Liver (tissue), 9 donors: ENCODE data around the gene TMEM50B. TPM values are rescaled to one million over a fixed set of nuclear protein-coding genes. Genes with fewer than 3 reads are reported as not detected.

Experiments used
- DNase-seq: peaks from one replicate; pipeline ENCODE4 v3.0.0-alpha.2; 2017; ENCODE audit warnings: low spot score
- H3K27ac ChIP-seq, 2 donors: one replicate each; pipeline ENCODE4 v1.7.0; 2013; ENCODE audit warnings: inconsistent platforms in 2 of 2, low read length in 2 of 2, control low read depth in 1 of 2, low read depth in 1 of 2, mild to moderate bottlenecking in 1 of 2
- H3K27me3 ChIP-seq, 4 donors: one replicate each; pipeline versions ENCODE4 v1.6.1 to v1.7.0; 2013; ENCODE audit warnings: low read length in 3 of 4, inconsistent platforms in 1 of 4, mild to moderate bottlenecking in 1 of 4, moderate library complexity in 1 of 4; ENCODE audit not compliant: control insufficient read depth in 4 of 4, insufficient read depth in 4 of 4
- H3K36me3 ChIP-seq, 4 donors: one replicate each; pipeline versions ENCODE4 v1.6.1 to v1.7.0; 2013; ENCODE audit warnings: low read length in 3 of 4, mild to moderate bottlenecking in 3 of 4, low read depth in 1 of 4, moderate library complexity in 1 of 4; ENCODE audit not compliant: control insufficient read depth in 4 of 4, insufficient read depth in 3 of 4
- H3K4me1 ChIP-seq, 4 donors: one replicate each; pipeline versions ENCODE4 v1.6.1 to v1.7.0; 2013; ENCODE audit warnings: low read length in 3 of 4, mild to moderate bottlenecking in 3 of 4, moderate library complexity in 1 of 4; ENCODE audit not compliant: control insufficient read depth in 4 of 4, insufficient read depth in 4 of 4
- H3K4me3 ChIP-seq, 3 donors: one replicate each; pipeline versions ENCODE4 v1.6.1 to v1.7.0; 2013; ENCODE audit warnings: low read length in 3 of 3, control low read depth in 1 of 3, low read depth in 1 of 3, mild to moderate bottlenecking in 1 of 3
- H3K9ac ChIP-seq, 2 donors: one replicate each; pipeline ENCODE4 v1.7.0; 2013; ENCODE audit warnings: low read length in 2 of 2, mild to moderate bottlenecking in 2 of 2, moderate library complexity in 2 of 2, control low read depth in 1 of 2, low read depth in 1 of 2
- H3K9me3 ChIP-seq, 4 donors: one replicate each; pipeline versions ENCODE4 v1.6.1 to v1.7.0; 2013; ENCODE audit warnings: low read length in 3 of 4; ENCODE audit not compliant: control insufficient read depth in 4 of 4
- FOXA2 ChIP-seq: IDR thresholded peaks from 2 replicates; pipeline ENCODE4 v1.6.1; 2016; ENCODE audit warnings: antibody characterized with exemption
- GABPA ChIP-seq, 2 donors: IDR thresholded peaks in 1 of 2; conservative IDR thresholded peaks in 1 of 2; 2 replicates each; pipeline ENCODE4 v1.6.1; 2016; ENCODE audit warnings: antibody characterized with exemption in 2 of 2, mild to moderate bottlenecking in 1 of 2, moderate library complexity in 1 of 2
- HNF4A ChIP-seq, 2 donors: conservative IDR thresholded peaks; 2 replicates each; pipeline ENCODE4 v1.6.1; 2016; ENCODE audit warnings: antibody characterized with exemption in 2 of 2, mild to moderate bottlenecking in 2 of 2
- HNF4G ChIP-seq: IDR thresholded peaks from 2 replicates; pipeline ENCODE4 v1.6.1; 2016; ENCODE audit warnings: antibody characterized with exemption
- RAD21 ChIP-seq, 2 donors: IDR thresholded peaks; 2 replicates each; pipeline ENCODE4 v1.6.1; 2016; ENCODE audit warnings: antibody characterized with exemption in 2 of 2, mild to moderate bottlenecking in 2 of 2
- YY1 ChIP-seq: IDR thresholded peaks from 2 replicates; pipeline ENCODE4 v1.6.1; 2016; ENCODE audit warnings: antibody characterized with exemption, mild to moderate bottlenecking
- WGBS: extraction: QIAGEN DNeasy Blood & Tissue Kit; methylation state at CpG from one replicate; pipeline ENCODE4 v1.1.7; 2013; 5-methylcytosine and 5-hydroxymethylcytosine counted together
- polyA plus RNA-seq, 2 donors: library from polyadenylated mRNA; stranded (reverse) in 1 of 2; unstranded in 1 of 2; fragments of 200-250 nt in 1 of 2; fragments of >200 nt in 1 of 2; fragmentation: Nextera tagmentation in 1 of 2; extraction: Ambion mirVana in 1 of 2; gene quantifications; one replicate each; pipeline versions ENCODE4 v1.2.1 to v1.2.3, GENCODE V29; 2013 to 2015
- total RNA-seq, 2 donors: library from RNA; depleted of rRNA; stranded (reverse); fragments of >200 nt; gene quantifications; one replicate each; pipeline ENCODE4 v1.2.3, GENCODE V29; 2014
- TF ChIP-seq, protein P1 (sequence below): fragments of 150-350 bp; IDR thresholded peaks from 2 replicates; pipeline ENCODE4 v1.5.1; 2017; ENCODE audit warnings: improper control_type of control experiment, low read depth, low read length; ENCODE audit not compliant: missing input control
- TF ChIP-seq, protein P2 (sequence below): IDR thresholded peaks from 2 replicates; pipeline ENCODE4 v1.6.1; 2016; ENCODE audit warnings: antibody characterized with exemption
- TF ChIP-seq, protein P3 (sequence below): IDR thresholded peaks from 2 replicates; pipeline ENCODE4 v1.6.1; 2016; ENCODE audit warnings: antibody characterized with exemption, mild to moderate bottlenecking
- donor health status: healthy.
- donor health status: healthy.
- donor health status: healthy.
- donor health status: healthy.
- donor health status: healthy.

The TMEM50B gene
- total and polyA plus RNA-seq, 4 donors, result 11.8 to 31.8 (median 29.9) TPM

DNA sequence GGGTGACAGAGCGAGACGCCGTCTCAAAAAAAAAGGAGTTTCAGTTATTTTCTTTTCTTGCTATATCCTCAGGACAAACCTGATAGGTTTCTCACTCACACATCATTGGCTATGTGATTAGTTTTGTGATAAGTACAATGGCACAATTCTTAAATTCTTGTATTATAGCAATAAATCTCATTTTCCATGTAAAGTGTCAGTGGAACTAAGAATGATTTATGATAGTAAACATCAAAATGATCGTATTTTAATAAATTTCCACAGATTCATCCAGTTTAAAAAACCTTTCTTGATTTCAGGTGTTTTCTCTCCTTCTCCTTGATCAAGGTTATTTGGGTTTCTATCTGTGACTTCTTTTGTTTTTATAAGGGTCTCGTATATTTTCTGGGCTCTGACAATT is 8.2 kb upstream of the TMEM50B start:
- no peak for DNase-seq
- Histone ChIP-seq H3K36me3 (no peaks in the 10 kb centered on the region), H3K27me3 (no peaks in the 10 kb centered on the region), H3K9ac (no peak overlapping the region), H3K4me3 (no peak overlapping the region), H3K9me3 (no peaks in the 10 kb centered on the region), H3K27ac (no peak overlapping the region), H3K4me1 (peaks cover 0 to 11% (median 7%) of the 10 kb centered on the region in 4 donors)
- 96% methylated on average over 5 of the region's 5 CpGs for WGBS
- no peak for TF ChIP-seq YY1
- TF ChIP-seq HNF4A (conservative IDR thresholded peaks at IDR 0.05), result no peak
- no peak for TF ChIP-seq HNF4G
- TF ChIP-seq RAD21 (IDR thresholded peaks at IDR 0.05), result no peak
- TF ChIP-seq FOXA2, result no peak
- TF ChIP-seq, protein P1, sequence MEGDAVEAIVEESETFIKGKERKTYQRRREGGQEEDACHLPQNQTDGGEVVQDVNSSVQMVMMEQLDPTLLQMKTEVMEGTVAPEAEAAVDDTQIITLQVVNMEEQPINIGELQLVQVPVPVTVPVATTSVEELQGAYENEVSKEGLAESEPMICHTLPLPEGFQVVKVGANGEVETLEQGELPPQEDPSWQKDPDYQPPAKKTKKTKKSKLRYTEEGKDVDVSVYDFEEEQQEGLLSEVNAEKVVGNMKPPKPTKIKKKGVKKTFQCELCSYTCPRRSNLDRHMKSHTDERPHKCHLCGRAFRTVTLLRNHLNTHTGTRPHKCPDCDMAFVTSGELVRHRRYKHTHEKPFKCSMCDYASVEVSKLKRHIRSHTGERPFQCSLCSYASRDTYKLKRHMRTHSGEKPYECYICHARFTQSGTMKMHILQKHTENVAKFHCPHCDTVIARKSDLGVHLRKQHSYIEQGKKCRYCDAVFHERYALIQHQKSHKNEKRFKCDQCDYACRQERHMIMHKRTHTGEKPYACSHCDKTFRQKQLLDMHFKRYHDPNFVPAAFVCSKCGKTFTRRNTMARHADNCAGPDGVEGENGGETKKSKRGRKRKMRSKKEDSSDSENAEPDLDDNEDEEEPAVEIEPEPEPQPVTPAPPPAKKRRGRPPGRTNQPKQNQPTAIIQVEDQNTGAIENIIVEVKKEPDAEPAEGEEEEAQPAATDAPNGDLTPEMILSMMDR, result no peak
- TF ChIP-seq, protein P2, sequence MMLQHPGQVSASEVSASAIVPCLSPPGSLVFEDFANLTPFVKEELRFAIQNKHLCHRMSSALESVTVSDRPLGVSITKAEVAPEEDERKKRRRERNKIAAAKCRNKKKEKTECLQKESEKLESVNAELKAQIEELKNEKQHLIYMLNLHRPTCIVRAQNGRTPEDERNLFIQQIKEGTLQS, result no peak
- TF ChIP-seq, protein P3, sequence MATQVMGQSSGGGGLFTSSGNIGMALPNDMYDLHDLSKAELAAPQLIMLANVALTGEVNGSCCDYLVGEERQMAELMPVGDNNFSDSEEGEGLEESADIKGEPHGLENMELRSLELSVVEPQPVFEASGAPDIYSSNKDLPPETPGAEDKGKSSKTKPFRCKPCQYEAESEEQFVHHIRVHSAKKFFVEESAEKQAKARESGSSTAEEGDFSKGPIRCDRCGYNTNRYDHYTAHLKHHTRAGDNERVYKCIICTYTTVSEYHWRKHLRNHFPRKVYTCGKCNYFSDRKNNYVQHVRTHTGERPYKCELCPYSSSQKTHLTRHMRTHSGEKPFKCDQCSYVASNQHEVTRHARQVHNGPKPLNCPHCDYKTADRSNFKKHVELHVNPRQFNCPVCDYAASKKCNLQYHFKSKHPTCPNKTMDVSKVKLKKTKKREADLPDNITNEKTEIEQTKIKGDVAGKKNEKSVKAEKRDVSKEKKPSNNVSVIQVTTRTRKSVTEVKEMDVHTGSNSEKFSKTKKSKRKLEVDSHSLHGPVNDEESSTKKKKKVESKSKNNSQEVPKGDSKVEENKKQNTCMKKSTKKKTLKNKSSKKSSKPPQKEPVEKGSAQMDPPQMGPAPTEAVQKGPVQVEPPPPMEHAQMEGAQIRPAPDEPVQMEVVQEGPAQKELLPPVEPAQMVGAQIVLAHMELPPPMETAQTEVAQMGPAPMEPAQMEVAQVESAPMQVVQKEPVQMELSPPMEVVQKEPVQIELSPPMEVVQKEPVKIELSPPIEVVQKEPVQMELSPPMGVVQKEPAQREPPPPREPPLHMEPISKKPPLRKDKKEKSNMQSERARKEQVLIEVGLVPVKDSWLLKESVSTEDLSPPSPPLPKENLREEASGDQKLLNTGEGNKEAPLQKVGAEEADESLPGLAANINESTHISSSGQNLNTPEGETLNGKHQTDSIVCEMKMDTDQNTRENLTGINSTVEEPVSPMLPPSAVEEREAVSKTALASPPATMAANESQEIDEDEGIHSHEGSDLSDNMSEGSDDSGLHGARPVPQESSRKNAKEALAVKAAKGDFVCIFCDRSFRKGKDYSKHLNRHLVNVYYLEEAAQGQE, result no peak

DNA sequence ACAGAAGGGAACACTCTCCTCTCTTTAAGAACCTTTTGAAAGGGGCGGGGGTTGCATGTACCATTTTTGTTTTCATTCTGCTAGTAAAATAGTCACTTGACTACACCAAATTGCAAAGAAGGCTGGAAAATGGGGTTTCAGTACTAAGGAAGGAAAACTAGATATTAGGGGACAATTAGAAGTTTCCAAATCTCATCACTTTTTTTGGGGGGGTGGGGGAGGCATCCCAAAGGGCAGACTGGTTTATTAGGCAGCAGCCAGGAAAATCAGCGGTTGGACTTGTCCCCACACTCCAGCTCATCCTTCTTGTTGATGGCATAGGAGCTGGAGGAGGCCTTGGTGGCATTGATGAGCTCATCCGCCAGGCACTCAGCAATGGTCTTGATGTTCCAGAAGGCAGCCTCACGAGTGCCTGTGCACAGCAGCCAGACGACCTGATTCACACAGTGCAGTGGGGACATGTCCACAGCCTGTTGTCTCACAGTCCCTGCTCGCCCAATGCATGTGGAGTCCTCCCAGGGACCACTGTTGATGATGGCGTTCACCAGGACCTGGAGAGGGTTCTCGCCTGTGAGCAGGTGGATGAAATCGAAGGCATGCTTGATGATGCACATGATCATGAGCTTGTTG is 1.7 kb upstream of the TMEM50B start:
- no peaks in the 10 kb centered on the region for H3K9me3 ChIP-seq
- no peak for DNase-seq
- H3K36me3 ChIP-seq, result no peaks in the 10 kb centered on the region
- H3K27ac ChIP-seq, result no peak overlapping the region
- no peak overlapping the region for H3K4me3 ChIP-seq
- 91% methylated on average over 9 of the region's 9 CpGs for WGBS
- TF ChIP-seq, protein P1, result no peak
- TF ChIP-seq HNF4A (conservative IDR thresholded peaks at IDR 0.05) (no peak), YY1 (no peak), GABPA (IDR thresholded peaks at IDR 0.05 in 1 of 2, conservative IDR thresholded peaks at IDR 0.05 in 1 of 2) (no peak)
- no peaks in the 10 kb centered on the region for H3K27me3 ChIP-seq
- peaks cover 2 to 13% (median 7%) of the 10 kb centered on the region in 4 donors for H3K4me1 ChIP-seq
- no peak overlapping the region for H3K9ac ChIP-seq
